GM18907 (cell line): Measurements from ENCODE around the gene DFFB.

ENCODE experiments used
- ATAC-seq: cut with Tn5 transposase; IDR thresholded peaks from one replicate; pipeline ENCODE4 v1.9.1; 2021; ENCODE audit warnings: mild to moderate bottlenecking, moderate library complexity; ENCODE audit not compliant: unreplicated experiment

DFFB gene

DNA sequence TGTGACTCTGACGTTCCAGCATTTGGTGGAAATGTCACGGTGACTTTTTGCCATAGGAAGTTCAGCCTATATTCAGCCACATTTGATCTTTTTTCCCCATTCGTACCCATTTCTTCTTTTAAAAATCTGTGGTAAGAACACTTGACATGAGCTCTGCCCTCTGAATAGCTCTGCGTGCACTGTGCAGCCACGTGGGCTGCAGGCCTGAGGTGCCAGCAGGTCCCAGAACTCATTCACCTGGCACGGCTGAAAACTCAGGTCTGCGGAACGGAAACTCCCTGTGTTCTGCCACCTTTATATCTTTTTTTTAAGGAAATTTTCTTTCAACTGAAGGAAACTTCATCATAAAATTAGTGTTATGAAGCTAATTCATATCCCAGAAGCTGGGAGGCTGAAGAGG is 28.9 kb upstream of the DFFB start:
- no peak for ATAC-seq

DNA sequence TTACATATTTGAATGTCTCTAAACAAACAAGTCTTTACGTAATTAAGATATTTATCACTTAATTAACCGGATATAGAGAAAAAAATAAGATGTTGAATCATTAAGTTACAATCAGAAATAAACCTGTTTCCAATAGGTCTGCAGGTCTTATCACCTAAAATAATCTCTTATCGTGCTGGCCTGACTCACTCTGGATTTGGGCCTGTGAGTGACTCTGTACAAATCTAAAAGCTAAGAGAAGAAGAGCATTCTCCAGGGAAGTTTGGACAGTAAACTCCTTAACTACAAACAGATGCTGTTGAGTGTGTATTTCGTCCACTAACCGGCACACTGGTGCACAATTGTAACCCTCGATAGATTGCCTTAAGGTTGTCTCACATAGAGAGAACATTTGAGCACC is 25.6 kb upstream of the DFFB start:
- no peak for ATAC-seq

DNA sequence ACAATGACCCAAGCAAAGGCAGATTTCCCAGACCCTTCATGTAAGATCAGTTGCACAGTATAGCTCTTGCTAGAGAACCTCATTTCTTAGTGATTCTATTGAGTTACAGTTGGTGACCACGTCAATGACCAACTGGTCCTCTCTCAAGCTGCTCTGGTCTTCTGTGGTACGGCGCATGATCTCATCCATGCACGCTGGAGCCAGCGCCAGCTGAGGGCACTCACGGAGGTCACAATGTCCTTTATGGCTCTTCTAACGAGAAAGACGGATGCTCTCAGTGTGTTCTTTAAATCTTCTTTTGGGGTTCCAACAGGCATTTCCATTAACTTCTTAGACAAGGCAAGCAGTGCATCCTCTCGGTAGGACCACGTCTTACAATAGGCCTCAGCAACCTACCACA is 22.6 kb upstream of the DFFB start:
- no peak for ATAC-seq

DNA sequence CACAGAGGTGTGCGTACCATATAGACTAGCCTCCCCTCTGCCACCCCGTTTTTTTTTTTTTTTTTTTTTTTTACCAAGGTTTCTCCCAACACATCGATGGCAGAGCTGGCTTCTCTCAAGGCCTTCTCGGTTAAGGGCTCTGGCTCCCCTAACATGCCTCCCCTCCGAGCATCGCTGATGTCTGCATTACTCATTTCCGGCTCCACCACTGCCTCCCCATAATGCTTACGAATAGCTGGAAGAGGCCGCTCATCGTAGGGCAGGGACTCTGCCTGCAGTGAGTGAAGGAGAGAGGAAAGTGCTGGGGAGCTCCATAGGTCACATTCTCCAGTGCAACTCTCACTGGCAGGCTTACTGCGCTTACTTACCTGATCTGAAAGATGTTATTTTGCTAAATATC is 20.9 kb upstream of the DFFB start:
- ATAC-seq = no peak

DNA sequence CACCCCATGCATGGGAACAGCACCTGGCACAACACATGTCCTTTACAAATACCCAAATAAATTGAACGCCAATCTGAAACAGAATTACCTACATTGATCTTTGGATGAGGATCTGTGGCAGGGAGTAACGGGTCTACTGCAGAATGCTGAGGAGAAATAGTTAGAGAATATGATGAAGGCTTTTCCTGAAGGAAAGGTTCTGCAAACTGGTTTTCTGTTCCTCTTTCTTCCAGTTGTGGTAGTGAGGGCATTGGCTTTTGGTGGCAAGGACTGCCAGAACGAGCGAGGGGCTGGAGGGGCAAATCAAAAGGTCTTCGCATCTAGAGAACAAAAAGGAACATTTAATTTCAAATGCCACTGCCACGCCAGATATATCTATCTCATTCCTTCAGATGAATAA is 20.1 kb upstream of the DFFB start:
- ATAC-seq = no peak

DNA sequence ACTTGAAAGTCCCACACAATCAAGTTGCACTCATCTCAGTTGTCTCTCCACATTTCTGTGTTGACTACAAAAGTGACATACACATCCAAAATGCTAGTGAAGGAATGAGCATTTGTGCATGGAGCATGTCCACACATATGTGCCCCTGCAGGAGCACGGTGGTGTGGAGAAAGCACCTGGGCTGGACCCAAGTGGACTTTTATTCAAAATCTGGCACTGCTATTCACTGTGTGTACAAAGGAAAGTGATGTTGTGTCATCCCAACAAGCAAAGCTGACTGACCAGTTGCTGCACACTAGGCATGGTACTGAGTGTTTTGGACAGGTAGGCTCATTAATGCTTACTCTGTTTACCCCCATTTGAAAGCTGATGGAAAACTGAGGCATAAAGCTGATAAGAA is 19.6 kb upstream of the DFFB start:
- ATAC-seq = no peak

DNA sequence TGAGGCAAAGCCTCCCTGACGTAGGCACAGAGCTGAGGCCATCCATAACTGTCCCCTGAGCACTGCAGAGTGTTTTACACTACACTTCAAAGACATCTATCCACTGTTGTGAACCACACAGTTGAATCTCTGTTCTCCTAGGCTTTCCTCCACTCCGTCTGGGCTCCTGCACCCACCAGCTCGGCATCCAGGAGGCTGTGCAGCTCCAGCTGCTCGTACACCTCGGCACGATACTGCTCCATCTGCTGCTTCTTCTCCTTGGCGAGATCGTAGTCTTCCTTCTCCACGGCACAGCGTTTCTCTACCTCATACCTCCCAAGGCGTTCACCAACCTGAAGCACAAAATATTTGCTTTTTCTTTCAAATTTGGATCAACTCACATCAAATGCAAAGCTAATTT is 18.5 kb upstream of the DFFB start:
- no peak for ATAC-seq

DNA sequence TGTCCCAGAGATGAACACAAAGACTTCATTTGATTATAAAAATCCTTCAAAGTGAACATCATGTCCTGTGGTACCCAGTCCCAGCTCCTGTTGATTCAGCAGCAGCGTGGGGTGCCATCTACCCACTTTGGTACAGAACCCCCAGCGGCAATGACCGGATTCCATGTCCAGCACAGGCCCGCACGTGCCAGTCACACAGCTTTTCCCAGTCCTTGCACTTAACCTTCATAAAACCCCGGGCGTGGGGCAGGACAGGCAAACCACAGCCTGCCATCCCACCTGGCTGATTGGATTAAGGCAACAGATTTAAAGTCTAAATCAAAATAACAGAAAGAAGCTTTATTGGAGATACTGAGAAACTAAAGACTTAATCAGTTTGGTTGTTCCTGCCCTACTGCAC is 15.8 kb upstream of the DFFB start:
- no peak for ATAC-seq

DNA sequence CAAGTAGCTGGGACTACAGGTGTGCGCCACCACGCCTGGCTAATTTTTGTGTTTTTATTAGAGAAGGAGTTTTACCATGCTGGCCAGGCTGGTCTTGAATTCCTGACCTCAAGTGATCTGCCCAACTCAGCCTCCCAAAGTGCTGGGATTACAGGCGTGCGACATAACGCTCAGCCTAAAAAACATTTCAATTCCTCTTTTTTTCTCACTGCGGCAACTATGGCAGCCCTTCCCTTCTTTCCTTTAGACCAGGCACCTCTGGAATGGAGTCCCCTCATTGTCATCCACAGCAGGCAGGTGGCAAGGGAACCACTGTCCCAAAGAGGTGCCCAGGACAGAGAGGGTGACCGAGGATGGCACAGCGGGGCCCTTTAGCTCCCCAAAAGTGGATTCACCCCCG is 14.4 kb upstream of the DFFB start:
- ATAC-seq = no peak

DNA sequence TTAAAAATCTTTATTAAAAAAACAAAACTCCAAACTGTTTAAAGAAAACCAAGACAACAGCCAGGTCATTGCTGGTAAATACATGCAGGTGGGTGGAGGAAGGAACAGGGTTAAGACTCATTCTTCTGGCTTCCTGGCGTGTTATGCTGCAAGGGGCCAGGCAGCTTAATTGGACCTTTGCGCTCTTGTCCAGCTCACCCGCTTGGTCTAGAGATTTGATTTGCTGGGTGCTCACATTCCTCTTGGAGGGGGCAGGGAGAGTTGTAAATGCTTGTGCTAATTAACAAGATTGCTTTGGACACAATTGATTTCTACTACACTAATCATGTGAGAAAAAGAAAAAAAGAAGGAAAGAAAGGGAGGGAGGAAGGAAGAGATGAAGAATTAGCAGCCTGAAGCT is 10.7 kb upstream of the DFFB start:
- no peak for ATAC-seq

DNA sequence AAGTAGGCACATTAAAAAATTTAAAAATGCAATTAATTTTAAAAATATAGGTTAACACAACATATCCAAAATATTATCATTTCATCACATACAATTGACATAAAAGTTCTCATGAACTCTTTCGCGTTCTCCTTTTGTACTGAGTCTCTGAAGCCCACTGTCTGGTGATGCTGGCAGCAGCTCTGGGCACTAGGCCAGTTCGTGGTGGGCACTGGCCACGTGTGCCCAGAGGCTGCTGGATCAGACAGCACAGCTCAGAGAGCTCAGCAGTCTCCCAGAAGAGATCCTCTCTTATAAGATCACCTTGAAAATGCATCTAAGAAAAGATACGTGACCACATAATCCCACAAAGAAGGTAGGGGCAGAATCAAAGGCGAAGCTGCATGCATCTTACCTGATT is 10.2 kb upstream of the DFFB start:
- no peak for ATAC-seq

DNA sequence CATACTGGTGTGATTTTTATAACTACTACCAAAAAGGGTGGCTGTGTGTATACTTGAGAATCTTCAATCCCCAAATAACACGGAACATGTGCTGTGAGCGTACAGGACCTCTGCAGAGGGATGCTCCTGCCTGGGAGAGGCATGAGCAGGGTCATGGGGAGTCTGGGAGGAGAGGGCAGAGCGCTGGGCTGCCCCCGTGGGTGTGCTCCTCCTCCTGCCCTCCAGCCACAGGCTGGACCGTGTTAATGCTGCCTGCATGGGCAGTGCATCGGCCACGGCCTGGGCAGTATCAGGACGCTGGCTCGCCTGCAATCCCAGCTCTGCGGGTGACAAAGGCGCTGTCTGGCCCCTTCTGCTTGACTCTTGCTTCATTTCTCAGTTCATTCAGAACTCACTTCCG is 6.4 kb upstream of the DFFB start:
- no peak for ATAC-seq

DNA sequence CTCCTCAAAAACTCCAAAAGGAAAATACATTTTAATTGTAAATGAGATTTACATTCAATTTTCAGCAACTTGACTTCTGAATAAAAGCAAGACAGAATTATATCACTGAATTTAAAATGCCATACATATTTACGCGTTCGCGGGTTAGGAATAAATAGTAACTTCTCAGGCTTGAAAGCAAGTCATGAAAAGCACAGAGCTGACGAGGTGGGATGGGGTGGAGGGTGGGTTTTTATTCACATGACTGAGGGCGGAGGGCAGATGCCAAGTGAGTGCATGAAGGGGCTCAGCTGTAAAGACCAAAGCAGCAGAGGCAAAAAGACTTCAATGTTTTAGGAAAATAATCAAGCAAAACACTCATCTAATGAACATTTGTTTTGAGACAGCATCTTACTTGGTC is 6.0 kb upstream of the DFFB start:
- no peak for ATAC-seq

DNA sequence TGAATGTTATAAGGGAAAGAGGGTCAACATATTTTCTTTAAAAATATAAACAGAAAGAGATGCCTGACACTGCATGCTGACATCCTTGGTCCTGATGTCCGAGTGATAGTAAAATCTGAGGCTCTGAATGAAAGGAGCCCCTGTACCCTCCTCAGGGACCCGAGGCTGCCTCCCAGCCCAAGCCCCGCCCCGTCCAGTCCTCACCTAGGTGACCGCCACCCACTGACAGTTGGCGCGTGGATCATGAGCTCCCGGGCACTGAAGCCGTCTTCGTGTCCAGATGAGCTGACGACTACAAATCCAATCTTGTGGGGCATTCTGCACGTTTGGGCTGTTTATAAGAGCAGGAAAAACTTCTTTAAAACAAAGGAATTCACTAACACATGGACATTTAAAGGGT is 5.2 kb upstream of the DFFB start:
- ATAC-seq = no peak

DNA sequence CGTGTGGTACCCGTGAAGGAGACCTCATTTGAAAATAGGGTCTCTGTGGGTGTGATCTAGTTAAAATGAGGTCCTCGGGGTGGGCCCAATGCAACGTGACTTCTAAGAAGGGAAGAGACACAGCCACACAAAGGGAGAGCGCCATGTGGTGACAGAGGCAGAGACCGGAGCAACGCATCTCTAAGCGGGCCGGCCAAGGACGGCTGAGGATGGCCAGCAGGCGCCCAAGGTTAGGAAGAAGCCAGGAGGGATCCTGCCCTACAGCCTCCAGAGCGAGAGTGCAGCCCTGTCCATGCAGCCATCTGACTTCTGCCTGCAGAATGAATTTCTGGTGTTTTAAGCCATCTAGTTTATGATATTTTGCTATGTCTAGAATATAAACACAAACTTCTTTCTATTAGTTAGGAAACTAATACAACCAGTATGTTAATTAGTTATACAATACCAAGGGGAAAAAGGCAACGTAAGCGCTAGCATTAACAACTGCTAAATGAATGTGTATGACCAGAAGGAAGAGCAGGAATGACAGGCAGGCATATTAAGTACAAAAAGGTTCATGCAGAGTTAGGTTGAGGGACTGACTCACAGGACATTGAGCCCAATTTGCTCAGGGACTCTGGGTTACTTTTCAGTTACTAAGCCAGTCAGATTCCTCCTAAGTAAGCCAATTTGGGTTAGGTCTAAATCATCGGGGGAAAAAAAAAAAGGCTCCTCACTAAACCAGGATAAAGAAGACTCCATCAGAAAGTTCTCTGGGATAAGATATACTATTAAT is 4.4 kb upstream of the DFFB start:
- ATAC-seq = no peak

DNA sequence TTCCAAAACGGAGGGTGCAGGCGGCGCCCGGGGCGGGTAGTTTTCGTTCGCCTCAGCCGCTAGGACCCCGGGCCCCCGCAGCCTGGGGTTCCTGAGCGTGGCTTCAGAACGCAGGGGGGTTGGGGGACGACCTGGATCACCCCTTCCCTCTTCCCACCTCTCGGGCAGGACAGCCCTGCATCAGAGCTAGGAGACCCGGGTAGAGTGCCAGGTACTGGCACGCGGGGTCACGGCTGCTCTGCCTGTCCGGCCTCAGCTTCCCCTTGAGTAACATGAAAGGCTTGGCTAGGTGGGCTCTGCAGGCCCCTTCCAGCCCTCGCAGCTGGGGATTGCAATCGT is 484 bp downstream of the DFFB start:
- ATAC-seq = no peak

DNA sequence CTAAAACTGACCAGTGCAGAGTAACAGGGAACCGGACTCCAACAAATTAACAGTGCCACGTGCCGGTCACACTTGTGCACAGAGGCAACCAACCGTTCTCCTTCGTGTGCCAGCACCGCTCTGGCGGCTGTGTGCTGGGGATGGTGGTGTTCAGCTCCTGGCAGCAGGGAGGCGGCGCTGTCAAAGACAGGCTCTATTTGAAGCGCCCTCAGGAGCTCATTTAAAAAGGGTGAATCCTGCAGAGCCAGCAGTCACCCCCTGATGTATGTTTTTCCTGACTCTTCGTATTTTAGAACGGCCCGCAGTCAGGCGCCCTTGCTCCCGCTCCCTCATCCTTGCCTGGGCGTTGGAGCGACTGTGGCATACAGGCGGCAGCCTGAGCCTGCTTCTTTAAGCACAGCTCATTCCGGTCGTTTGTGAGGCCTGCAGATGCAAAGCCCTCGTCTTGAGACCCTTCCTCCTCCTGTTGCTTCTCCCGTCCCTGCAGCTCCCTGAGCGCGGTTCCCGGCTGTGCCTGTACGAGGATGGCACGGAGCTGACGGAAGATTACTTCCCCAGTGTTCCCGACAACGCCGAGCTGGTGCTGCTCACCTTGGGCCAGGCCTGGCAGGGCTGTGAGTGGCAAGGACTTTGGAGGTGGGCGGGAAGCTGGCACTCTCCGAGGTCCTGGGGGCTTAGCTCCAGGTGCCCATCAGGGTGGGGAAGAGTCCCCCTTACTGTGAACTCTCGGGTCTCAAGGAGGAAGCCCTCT is 1.1 kb downstream of the DFFB start:
- no peak for ATAC-seq

DNA sequence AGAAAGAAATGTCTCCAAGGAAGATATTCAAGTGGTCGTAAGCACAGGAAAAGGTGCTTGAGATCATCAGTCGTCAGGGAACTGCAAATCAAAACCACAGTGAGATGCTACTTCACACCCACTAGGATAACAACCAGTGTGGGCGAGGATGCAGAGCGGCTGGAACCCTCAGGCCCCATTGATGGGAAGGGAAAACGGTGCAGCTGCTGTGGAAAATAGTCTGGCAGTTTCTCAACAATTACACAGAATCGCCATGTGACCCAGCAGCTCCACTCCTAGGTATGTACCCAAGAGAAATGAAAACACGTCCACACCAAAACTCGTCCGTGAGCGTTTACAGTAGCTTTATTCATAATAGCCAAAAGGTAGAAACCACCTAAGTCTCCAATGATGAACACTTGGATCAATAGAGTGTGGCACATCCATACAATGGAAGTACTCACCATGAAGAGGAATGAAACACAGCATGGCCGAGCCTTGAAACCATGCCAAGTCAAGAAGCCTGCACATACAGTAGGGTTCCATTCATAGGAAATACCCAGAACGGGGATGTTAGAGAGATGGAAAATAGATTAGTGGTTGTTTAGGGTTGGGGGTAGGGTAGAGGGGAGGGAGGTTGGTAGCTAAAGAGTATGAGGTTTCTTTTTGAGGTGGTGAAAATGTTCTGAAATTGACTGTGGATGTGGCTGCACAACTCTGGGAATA is 6.1 kb downstream of the DFFB start:
- no peak for ATAC-seq

DNA sequence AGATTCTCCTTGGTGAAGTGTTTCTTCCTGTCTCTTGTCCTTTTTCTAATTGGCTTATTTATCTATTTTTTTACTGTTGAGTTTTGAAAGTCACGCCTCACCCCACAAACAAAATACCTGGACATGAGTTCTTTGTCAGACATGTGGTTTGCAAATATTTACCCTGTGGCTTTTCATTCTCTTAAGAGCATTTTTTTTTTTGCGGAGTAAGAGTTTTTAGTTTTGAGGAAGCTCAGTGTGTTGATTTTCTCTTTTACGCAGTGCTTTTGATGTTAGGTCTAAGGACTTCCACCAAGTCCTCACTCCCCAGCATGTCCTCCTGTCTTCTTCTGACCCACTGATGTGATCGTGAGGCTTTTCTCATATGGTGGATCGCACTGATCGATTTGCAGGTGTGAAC is 7.6 kb downstream of the DFFB start:
- no peak for ATAC-seq

DNA sequence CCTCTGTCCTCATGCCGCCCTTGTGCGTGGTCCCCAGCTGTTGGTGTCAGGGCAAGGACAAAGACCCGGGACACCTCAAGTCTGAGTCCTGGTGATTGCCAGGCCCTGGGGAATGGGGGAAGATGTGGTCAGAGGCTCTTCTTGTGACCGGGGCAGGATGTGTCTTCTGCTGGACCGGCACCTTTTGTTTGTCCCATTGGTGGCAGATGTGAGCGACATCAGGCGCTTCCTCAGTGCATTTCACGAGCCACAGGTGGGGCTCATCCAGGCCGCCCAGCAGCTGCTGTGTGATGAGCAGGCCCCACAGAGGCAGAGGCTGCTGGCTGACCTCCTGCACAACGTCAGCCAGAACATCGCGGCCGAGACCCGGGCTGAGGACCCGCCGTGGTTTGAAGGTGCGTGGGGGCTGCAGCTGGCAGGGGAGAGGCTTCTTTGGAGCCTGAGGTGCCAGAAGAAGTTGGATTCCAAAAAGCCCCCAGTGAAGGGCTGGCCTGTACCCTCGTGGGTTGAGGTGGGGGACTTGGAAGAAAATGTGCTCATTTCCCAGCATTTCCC is 8.4 kb downstream of the DFFB start:
- no peak for ATAC-seq

DNA sequence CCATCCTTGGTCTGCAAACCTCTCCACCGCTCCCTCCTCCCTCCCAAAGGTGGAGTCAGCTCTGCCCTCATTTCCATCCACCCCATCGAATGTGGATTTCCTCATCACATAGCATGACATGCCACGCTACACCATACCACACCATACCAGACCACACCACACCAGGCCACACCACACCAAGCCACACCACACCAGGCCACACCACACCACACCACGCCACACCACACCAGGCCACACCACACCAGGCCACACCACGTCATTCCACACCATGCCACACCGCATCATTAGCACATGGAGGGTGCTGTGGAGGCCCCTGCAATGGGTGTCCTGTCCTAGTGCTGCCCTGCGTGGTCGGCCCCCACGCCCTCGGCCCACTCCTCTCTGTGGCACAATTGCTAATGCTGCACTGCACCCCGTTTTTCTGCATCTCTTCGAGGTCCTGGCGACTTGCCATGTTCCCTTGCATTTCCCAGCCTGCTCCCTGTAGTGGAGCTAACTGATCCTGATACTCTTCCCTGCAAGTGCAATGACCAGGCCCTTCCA is 11.3 kb downstream of the DFFB start:
- no peak for ATAC-seq
